Adrenal gland (tissue), 12 donors: ENCODE data around the gene YIF1B. TPM values are rescaled to one million over a fixed set of nuclear protein-coding genes. Genes with fewer than 3 reads are reported as not detected.

Experiments
- DNase-seq, 7 donors: peaks; one replicate each; pipeline ENCODE4 v3.0.0-alpha.2; 2019 to 2020
- H3K27ac ChIP-seq, 5 donors: fragments of 200-600 bp; sonication (generic) in 4 of 5; 1 replicate in 3 of 5; 2 replicates in 2 of 5; pipeline versions ENCODE4 v1.5.1 to v1.8.0; 2016 to 2020; ENCODE audit warnings: mild to moderate bottlenecking in 1 of 5
- H3K27me3 ChIP-seq: fragments of 200-600 bp; 2 replicates; pipeline ENCODE4 v1.8.0; 2021
- H3K36me3 ChIP-seq, 2 donors: fragments of 200-600 bp; replicated peaks in 1 of 2; 1 replicate in 1 of 2; 2 replicates in 1 of 2; pipeline versions ENCODE4 v1.5.1 to v1.8.0; 2018 to 2022
- H3K4me1 ChIP-seq, 2 donors: fragments of 200-600 bp; replicated peaks in 1 of 2; 1 replicate in 1 of 2; 2 replicates in 1 of 2; pipeline versions ENCODE4 v1.5.1 to v1.8.0; 2018 to 2021
- H3K4me3 ChIP-seq, 4 donors: fragments of 200-600 bp; sonication (generic) in 3 of 4; one replicate each; pipeline ENCODE4 v1.5.1; 2016 to 2018
- H3K9me3 ChIP-seq, 3 donors: fragments of 200-600 bp; sonication (generic) in 1 of 3; replicated peaks in 1 of 3; 1 replicate in 2 of 3; 2 replicates in 1 of 3; pipeline versions ENCODE4 v1.5.1 to v1.8.0; 2016 to 2021
- POLR2A ChIP-seq, 2 donors: fragments of 450-650 bp; IDR thresholded peaks; one replicate each; pipeline ENCODE4 v1.6.1; 2017; ENCODE audit warnings: antibody characterized with exemption in 2 of 2, mild to moderate bottlenecking in 2 of 2, moderate library complexity in 1 of 2
- WGBS, 4 donors: extraction: QIAGEN DNeasy Blood & Tissue Kit in 2 of 4; methylation state at CpG; one replicate each; pipeline versions ENCODE4 v1.1.5 to v1.1.7; 2013 to 2017; 5-methylcytosine and 5-hydroxymethylcytosine counted together
- intact Hi-C, 2 donors: fragments of 100-400 bp; cut with DNase I; formaldehyde crosslinking; loops; one replicate each; pipeline versions ENCODE4 v1.14.1 to v1.15.0; 2022 to 2023
- polyA plus RNA-seq, 3 donors: library from polyadenylated mRNA; stranded (reverse); fragments of 200-250 nt in 2 of 3; fragments of 350-450 nt in 1 of 3; fragmentation: Illumina TruSeq in 1 of 3; extraction: RNeasy Lipid Tissue Mini Kit (QIAGEN cat#74804) in 1 of 3; gene quantifications; one replicate each; pipeline ENCODE4 v1.2.3, GENCODE V29; 2013 to 2014
- small RNA-seq, 2 donors: library from RNA; depleted of rRNA; stranded (forward); fragments of <200 nt; gene quantifications; one replicate each; pipeline ENCODE3, GENCODE V24; 2016
- total RNA-seq, 9 donors: library from RNA; depleted of rRNA in 4 of 9; stranded (reverse); fragments of >200 nt in 4 of 9; fragments of 120-200 nt in 1 of 9; fragmentation: NEBNext Ultra II Directional in 1 of 9; extraction: Animal tissue kit (Norgen Biotek cat#: 25700) in 1 of 9; gene quantifications; one replicate each; pipeline versions ENCODE4 v1.1.0 to v1.2.4, GENCODE V29; 2013 to 2023
- TF ChIP-seq, protein P1 (sequence below), 6 experiments: fragments of 450-650 bp in 4 of 6; fragments of 200-600 bp in 2 of 6; sonication (generic) in 1 of 6; IDR thresholded peaks; 1 replicate in 5 of 6; 2 replicates in 1 of 6; pipeline versions ENCODE4 v1.5.1 to v1.8.0; 2016 to 2021; ENCODE audit warnings: antibody characterized with exemption in 6 of 6, mild to moderate bottlenecking in 2 of 6, moderate library complexity in 1 of 6
- donor health status: healthy with polysubstance abuse.
- donor health status: Bipolar disorder and iron deficiency.
- donor health status: DM: yes; HTN: yes; CAD: no.
- donor health status: DM: no; HTN: no; CAD: no.
- donor health status: DM: no; HTN: no; CAD: no.
- donor health status: DM: yes; HTN: yes; CAD: no.

Gene YIF1B
- total and polyA plus RNA-seq, 12 donors = 23.5 to 57.0 (median 39.6) TPM

GRCh38 chr19:38253788-38254187 lies 62.0 kb downstream of the YIF1B start:
- Histone ChIP-seq H3K27me3 (no peaks in the 10 kb centered on the region), H3K9me3 (no peaks in the 10 kb centered on the region), H3K4me1 (peaks cover 53 to 70% of the 10 kb centered on the region in 2 donors), H3K27ac (peak overlapping the region; percentile 46 to 91 (median 74)), H3K4me3 (peak overlapping the region in 1 of 4 donors; percentile 35), H3K36me3 (no peaks in the 10 kb centered on the region)
- TF ChIP-seq, protein P1, sequence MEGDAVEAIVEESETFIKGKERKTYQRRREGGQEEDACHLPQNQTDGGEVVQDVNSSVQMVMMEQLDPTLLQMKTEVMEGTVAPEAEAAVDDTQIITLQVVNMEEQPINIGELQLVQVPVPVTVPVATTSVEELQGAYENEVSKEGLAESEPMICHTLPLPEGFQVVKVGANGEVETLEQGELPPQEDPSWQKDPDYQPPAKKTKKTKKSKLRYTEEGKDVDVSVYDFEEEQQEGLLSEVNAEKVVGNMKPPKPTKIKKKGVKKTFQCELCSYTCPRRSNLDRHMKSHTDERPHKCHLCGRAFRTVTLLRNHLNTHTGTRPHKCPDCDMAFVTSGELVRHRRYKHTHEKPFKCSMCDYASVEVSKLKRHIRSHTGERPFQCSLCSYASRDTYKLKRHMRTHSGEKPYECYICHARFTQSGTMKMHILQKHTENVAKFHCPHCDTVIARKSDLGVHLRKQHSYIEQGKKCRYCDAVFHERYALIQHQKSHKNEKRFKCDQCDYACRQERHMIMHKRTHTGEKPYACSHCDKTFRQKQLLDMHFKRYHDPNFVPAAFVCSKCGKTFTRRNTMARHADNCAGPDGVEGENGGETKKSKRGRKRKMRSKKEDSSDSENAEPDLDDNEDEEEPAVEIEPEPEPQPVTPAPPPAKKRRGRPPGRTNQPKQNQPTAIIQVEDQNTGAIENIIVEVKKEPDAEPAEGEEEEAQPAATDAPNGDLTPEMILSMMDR (IDR thresholded peaks at IDR 0.05) = no peak
- no peak for TF ChIP-seq POLR2A (IDR thresholded peaks at IDR 0.05)
- DNase-seq = no peak
- intact Hi-C loops = loop anchor here in 1 of 2 donors (5.0 kb wide), 1 partner anchor 74 kb away; no protein-coding TSS in a partner anchor
- 71 to 100% (median 89%) methylated on average over 2 to 5 of the region's 5 CpGs for WGBS, 4 donors

Small RNA genes within 50 kb of the gene (small RNA-seq; reads per million reads assigned to genes)
- gene RF00019 = 0 reads per million in 2 donors

Other genes with a start within 250 kb of the YIF1B start
- 1 to 10 TPM in 1 of 9 donors, under 1 TPM in 3, not detected in 5; 0.37 to 1.3 (median 0.75) TPM for gene DPF1, start 91.7 kb downstream of the YIF1B start, total RNA-seq
- gene DPF1, start 91.7 kb downstream of the YIF1B start, polyA plus RNA-seq = under 1 TPM; 0.17 to 0.97 (median 0.40) TPM
- 100 to 1,000 TPM in 7 of 9 donors, 10 to 100 TPM in 1, 1 to 10 TPM in 1; 9.5 to 250 (median 144) TPM for gene PPP1R14A, start 59.6 kb downstream of the YIF1B start, total RNA-seq
- 100 to 1,000 TPM in 2 of 3 donors, 10 to 100 TPM in 1; 14.8 to 366 (median 340) TPM for gene PPP1R14A, start 59.6 kb downstream of the YIF1B start, polyA plus RNA-seq
- 100 to 1,000 TPM in 1 of 9 donors, 10 to 100 TPM in 8; 38.1 to 233 (median 75.6) TPM for gene SPINT2, start 51.4 kb downstream of the YIF1B start, total RNA-seq
- 10 to 100 TPM; 33.4 to 44.0 (median 33.8) TPM for gene SPINT2, start 51.4 kb downstream of the YIF1B start, polyA plus RNA-seq
- 1 to 10 TPM in 6 of 9 donors, under 1 TPM in 1, not detected in 2; 0.88 to 7.6 (median 2.9) TPM for gene C19orf33, start 11.7 kb downstream of the YIF1B start, total RNA-seq
- gene C19orf33, start 11.7 kb downstream of the YIF1B start, polyA plus RNA-seq = 10 to 100 TPM in 2 of 3 donors, not detected in 1; 33.7 to 46.2 TPM
- 1 to 10 TPM; 1.2 to 5.4 (median 4.1) TPM for gene KCNK6, start 3.9 kb upstream of the YIF1B start, total RNA-seq
- gene KCNK6, start 3.9 kb upstream of the YIF1B start, polyA plus RNA-seq = 1 to 10 TPM; 2.2 to 6.0 (median 2.7) TPM
- gene CATSPERG, start 19.9 kb upstream of the YIF1B start, total RNA-seq = 1 to 10 TPM in 8 of 9 donors, under 1 TPM in 1; 0.30 to 8.8 (median 2.8) TPM
- gene CATSPERG, start 19.9 kb upstream of the YIF1B start, polyA plus RNA-seq = 1 to 10 TPM; 1.5 to 3.7 (median 2.1) TPM
- gene PSMD8, start 58.6 kb upstream of the YIF1B start, total RNA-seq = 100 to 1,000 TPM; 121 to 330 (median 211) TPM
- gene PSMD8, start 58.6 kb upstream of the YIF1B start, polyA plus RNA-seq = 100 to 1,000 TPM in 1 of 3 donors, 10 to 100 TPM in 2; 53.1 to 268 (median 64.5) TPM
- 1 to 10 TPM in 1 of 9 donors, under 1 TPM in 5, not detected in 3; 0.57 to 1.4 (median 0.78) TPM for gene GGN, start 72.1 kb upstream of the YIF1B start, total RNA-seq
- 1 to 10 TPM in 1 of 3 donors, under 1 TPM in 1, not detected in 1; 0.88 to 1.6 TPM for gene GGN, start 72.1 kb upstream of the YIF1B start, polyA plus RNA-seq
- 1 to 10 TPM in 3 of 9 donors, under 1 TPM in 5, not detected in 1; 0.06 to 3.3 (median 0.45) TPM for gene SPRED3, start 72.8 kb upstream of the YIF1B start, total RNA-seq
- gene SPRED3, start 72.8 kb upstream of the YIF1B start, polyA plus RNA-seq = 1 to 10 TPM; 1.4 TPM
- 10 to 100 TPM in 8 of 9 donors, 1 to 10 TPM in 1; 7.2 to 33.5 (median 16.6) TPM for gene FAM98C, start 87.1 kb upstream of the YIF1B start, total RNA-seq
- 10 to 100 TPM in 2 of 3 donors, 1 to 10 TPM in 1; 5.3 to 25.7 (median 20.8) TPM for gene FAM98C, start 87.1 kb upstream of the YIF1B start, polyA plus RNA-seq
- 1 to 10 TPM in 8 of 9 donors, under 1 TPM in 1; 0.22 to 10.0 (median 4.2) TPM for gene RASGRP4, start 110.3 kb upstream of the YIF1B start, total RNA-seq
- 1 to 10 TPM; 1.3 to 4.5 (median 2.7) TPM for gene RASGRP4, start 110.3 kb upstream of the YIF1B start, polyA plus RNA-seq
- 1 to 10 TPM in 8 of 9 donors, under 1 TPM in 1; 0.90 to 10.0 (median 3.3) TPM for gene RYR1, start 117.7 kb upstream of the YIF1B start, total RNA-seq
- gene RYR1, start 117.7 kb upstream of the YIF1B start, polyA plus RNA-seq = 1 to 10 TPM; 1.2 to 7.2 (median 2.0) TPM